ENCODE measurements around the gene IQCK.

IQCK gene

DNA sequence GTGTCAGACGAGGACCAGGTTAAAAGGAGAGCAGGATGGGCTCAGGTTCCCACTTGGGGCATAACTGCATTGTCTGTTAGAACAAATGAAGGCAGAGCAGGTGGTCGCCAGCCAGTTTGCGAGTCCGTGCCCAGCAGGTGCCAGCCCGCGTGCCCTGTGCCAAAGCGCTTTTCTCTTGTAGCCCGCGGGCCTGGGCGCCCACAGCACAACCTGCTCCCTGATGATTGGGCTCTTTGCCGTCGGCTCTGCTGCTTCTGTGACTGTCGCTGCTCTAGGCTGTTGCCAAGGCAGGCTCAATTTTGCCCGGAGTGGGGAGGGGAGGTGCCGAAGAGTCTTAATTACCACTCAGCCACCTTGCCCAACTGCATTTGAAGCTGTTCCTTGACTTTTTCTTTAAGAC is 21.1 kb upstream of the IQCK start:
- Histone ChIP-seq H3K9me3 (ENCODE audit: severe bottlenecking) (no peaks in the 10 kb centered on the region), H3K36me3 (peaks cover 60% of the 10 kb centered on the region), H3K27me3 (ENCODE audit: insufficient read depth, low read depth, severe bottlenecking) (no peaks in the 10 kb centered on the region), H3K27ac (no peak overlapping the region), H3K4me3 (ENCODE audit: low read depth, low read length) (no peak overlapping the region)
- TF ChIP-seq CTCF (IDR thresholded peaks at IDR 0.05; ENCODE audit: low read depth, low read length): no peak
- no peak for DNase-seq

- Histone ChIP-seq H3K9me3 (ENCODE audit: severe bottlenecking) (no peaks in the 10 kb centered on the region), H3K36me3 (peaks cover 60% of the 10 kb centered on the region), H3K27ac (no peak overlapping the region), H3K4me3 (ENCODE audit: low read depth, low read length) (no peak overlapping the region), H3K27me3 (ENCODE audit: insufficient read depth, low read depth, severe bottlenecking) (no peaks in the 10 kb centered on the region)
- DNase-seq: no peak
- no peak for TF ChIP-seq CTCF (IDR thresholded peaks at IDR 0.05; ENCODE audit: low read depth, low read length)
These were observed 20.2 kb upstream of the IQCK start for GRCh38 chr16:19697756-19698318.

- H3K27ac ChIP-seq: no peak overlapping the region
- no peak overlapping the region for H3K4me3 ChIP-seq (ENCODE audit: low read depth, low read length)
- DNase-seq: no peak
- no peak for TF ChIP-seq CTCF (IDR thresholded peaks at IDR 0.05; ENCODE audit: low read depth, low read length)
- H3K36me3 ChIP-seq: peaks cover 65% of the 10 kb centered on the region
- no peaks in the 10 kb centered on the region for H3K9me3 ChIP-seq (ENCODE audit: severe bottlenecking)
- no peaks in the 10 kb centered on the region for H3K27me3 ChIP-seq (ENCODE audit: insufficient read depth, low read depth, severe bottlenecking)
These were observed 19.3 kb upstream of the IQCK start for GRCh38 chr16:19698480-19699465.

GRCh38 chr16:19699472-19699871 is 18.6 kb upstream of the IQCK start:
- H3K27ac ChIP-seq: no peak overlapping the region
- H3K27me3 ChIP-seq (ENCODE audit: insufficient read depth, low read depth, severe bottlenecking): no peaks in the 10 kb centered on the region
- TF ChIP-seq CTCF (IDR thresholded peaks at IDR 0.05; ENCODE audit: low read depth, low read length): no peak
- no peak overlapping the region for H3K4me3 ChIP-seq (ENCODE audit: low read depth, low read length)
- peaks cover 72% of the 10 kb centered on the region for H3K36me3 ChIP-seq
- H3K9me3 ChIP-seq (ENCODE audit: severe bottlenecking): no peaks in the 10 kb centered on the region
- DNase-seq: no peak

- no peak for DNase-seq
- no peaks in the 10 kb centered on the region for H3K27me3 ChIP-seq (ENCODE audit: insufficient read depth, low read depth, severe bottlenecking)
- peaks cover 81% of the 10 kb centered on the region for H3K36me3 ChIP-seq
- H3K4me3 ChIP-seq (ENCODE audit: low read depth, low read length): no peak overlapping the region
- no peak overlapping the region for H3K27ac ChIP-seq
- no peaks in the 10 kb centered on the region for H3K9me3 ChIP-seq (ENCODE audit: severe bottlenecking)
- no peak for TF ChIP-seq CTCF (IDR thresholded peaks at IDR 0.05; ENCODE audit: low read depth, low read length)
These were observed 17.7 kb upstream of the IQCK start for GRCh38 chr16:19700319-19700781.

All from WERI-Rb-1 (cell line).